ENCODE measurements around the gene MAN2A1. TPM values are rescaled to one million over a fixed set of nuclear protein-coding genes. Genes with fewer than 3 reads are reported as not detected.

Gene MAN2A1
- total RNA-seq, 1 experiment from 2014 or later, result 78.0 TPM

- Mint-ChIP-seq H3K27ac (no peak overlapping the region), H3K4me3 (no peak overlapping the region), H3K4me1 (peaks cover 24 to 30% of the 10 kb centered on the region in 2 experiments), H3K9me3 (no peaks in the 10 kb centered on the region), H3K27me3 (ENCODE audit: low read depth) (no peaks in the 10 kb centered on the region), H3K36me3 (ENCODE audit: insufficient read depth in 1 of 3, low read depth in 3 of 3) (peaks cover 31 to 74% (median 68%) of the 10 kb centered on the region in 3 experiments; a peak in 6 of 7 replicates)
- Histone ChIP-seq H3K14ac (ENCODE audit: insufficient read depth, low read length) (no peak overlapping the region), H3K27ac (ENCODE audit: insufficient read length, low read depth, low read length) (no peak overlapping the region), H3K23ac (ENCODE audit: insufficient read length, low read depth, low read length) (no peak overlapping the region), H2BK120ac (ENCODE audit: low read depth, low read length, poor library complexity, severe bottlenecking) (no peak overlapping the region), H2AK5ac (ENCODE audit: insufficient read length, low read length) (no peak overlapping the region), H2BK20ac (ENCODE audit: low read depth, low read length, poor library complexity, severe bottlenecking) (no peak overlapping the region), H3K56ac (ENCODE audit: insufficient read length, low read depth, low read length) (no peak overlapping the region), H3K18ac (ENCODE audit: insufficient read length, low read depth, low read length) (no peak overlapping the region), H4K20me1 (ENCODE audit: control insufficient read depth, insufficient read depth, insufficient read length) (no peaks in the 10 kb centered on the region), H2AFZ (ENCODE audit: low read length) (no peak overlapping the region), H3K27me3 (ENCODE audit: insufficient read depth, low read length) (no peaks in the 10 kb centered on the region), H3K23me2 (ENCODE audit: insufficient read length, low read depth, low read length, poor library complexity, severe bottlenecking) (no peaks in the 10 kb centered on the region), H3K9ac (ENCODE audit: extremely low read depth, insufficient read length, low read length) (no peak overlapping the region), H3K79me1 (ENCODE audit: insufficient read depth, low read depth, low read length, poor library complexity, severe bottlenecking) (no peaks in the 10 kb centered on the region), H3K4me2 (ENCODE audit: insufficient read depth, insufficient read length, low read length) (no peak overlapping the region), H3K4me1 (ENCODE audit: insufficient read depth, low read length) (no peaks in the 10 kb centered on the region; the same call in 1 of the 2 replicates), H3K9me3 (ENCODE audit: control insufficient read depth, low read depth, low read length) (no peaks in the 10 kb centered on the region), H3T11ph (ENCODE audit: low read length) (no peak overlapping the region), H3K4ac (ENCODE audit: low read depth, low read length) (no peak overlapping the region), H4K91ac (ENCODE audit: insufficient read length, low read depth, low read length) (no peak overlapping the region), H2BK5ac (ENCODE audit: insufficient read length, low read length) (no peak overlapping the region), H2BK15ac (ENCODE audit: low read depth, low read length) (no peak overlapping the region), H2BK12ac (ENCODE audit: insufficient read length, low read depth, low read length) (no peak overlapping the region), H4K5ac (ENCODE audit: insufficient read length, low read depth, low read length) (no peak overlapping the region), H3K79me2 (ENCODE audit: insufficient read depth, low read length) (no peaks in the 10 kb centered on the region), H4K8ac (replicated peaks; ENCODE audit: insufficient read length, low read depth, low read length) (no peak overlapping the region)
- no peak for TF ChIP-seq CTCF (conservative IDR thresholded peaks at IDR 0.05)
- WGBS (ENCODE audit: extremely low coverage, insufficient read length, low lambda C conversion rate), result no CpG with 5 or more reads among the region's 1 CpG
- no peak for DNase-seq
Measured at GRCh38 chr5:109855056-109855455, 165.3 kb downstream of the MAN2A1 start.

Measured in H9 (cell line).